Measurements from ENCODE around the gene CENPK.

DNA sequence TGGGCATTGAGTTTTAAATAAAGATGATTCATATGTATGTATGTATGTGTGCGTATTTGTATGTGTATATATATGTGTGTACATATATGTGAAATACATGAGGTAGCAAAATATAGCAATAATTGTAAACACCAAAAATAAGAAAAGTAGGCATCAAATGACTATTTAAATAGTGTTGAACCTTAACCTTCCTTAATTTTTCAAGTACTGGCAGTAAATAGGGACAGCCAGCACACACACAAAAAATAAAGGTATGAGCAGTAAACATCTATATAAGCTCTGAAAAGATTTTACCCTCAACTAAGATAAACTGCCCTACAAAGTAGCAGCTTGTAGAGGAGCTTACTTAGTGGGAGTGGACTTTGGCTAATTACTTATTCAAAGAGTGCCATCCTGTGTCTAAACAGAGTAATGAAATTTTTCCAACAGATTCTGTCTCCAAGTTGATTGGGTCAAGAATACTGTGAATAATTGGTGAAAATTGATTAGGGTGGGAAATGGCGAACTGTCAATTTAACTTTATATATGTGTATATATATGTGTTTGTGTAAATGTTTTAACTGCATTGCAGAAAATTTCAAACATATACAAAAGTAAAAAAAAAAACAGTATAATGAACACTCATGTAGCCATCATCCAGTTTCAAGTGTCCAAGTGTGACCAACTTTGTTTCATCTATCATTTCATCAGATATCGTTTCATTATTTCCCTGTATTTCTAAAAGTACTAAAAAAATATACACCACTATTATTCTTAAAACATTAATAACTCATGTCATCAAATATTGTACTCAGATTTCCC, 79.2 kb downstream of the CENPK start:
- TF ChIP-seq, protein P1, sequence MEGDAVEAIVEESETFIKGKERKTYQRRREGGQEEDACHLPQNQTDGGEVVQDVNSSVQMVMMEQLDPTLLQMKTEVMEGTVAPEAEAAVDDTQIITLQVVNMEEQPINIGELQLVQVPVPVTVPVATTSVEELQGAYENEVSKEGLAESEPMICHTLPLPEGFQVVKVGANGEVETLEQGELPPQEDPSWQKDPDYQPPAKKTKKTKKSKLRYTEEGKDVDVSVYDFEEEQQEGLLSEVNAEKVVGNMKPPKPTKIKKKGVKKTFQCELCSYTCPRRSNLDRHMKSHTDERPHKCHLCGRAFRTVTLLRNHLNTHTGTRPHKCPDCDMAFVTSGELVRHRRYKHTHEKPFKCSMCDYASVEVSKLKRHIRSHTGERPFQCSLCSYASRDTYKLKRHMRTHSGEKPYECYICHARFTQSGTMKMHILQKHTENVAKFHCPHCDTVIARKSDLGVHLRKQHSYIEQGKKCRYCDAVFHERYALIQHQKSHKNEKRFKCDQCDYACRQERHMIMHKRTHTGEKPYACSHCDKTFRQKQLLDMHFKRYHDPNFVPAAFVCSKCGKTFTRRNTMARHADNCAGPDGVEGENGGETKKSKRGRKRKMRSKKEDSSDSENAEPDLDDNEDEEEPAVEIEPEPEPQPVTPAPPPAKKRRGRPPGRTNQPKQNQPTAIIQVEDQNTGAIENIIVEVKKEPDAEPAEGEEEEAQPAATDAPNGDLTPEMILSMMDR (optimal IDR thresholded peaks at IDR 0.05 in 1 of 3, IDR thresholded peaks at IDR 0.05 in 1 of 3, conservative IDR thresholded peaks at IDR 0.05 in 1 of 3; ENCODE audit: extremely low read depth in 1 of 3, insufficient read depth in 2 of 3, low read length in 3 of 3): peak in 2 of 3 experiments; percentile 22 to 44
- no peak for TF ChIP-seq EZH2 (IDR thresholded peaks at IDR 0.05; ENCODE audit: low read length)

Measured in keratinocyte (primary cell).